GM19043 (cell line): ENCODE results near the gene SKI.
A peak's percentile ranks its signal among the peaks of the same experiment; 100 is the strongest.

Source experiments
- ATAC-seq: cut with Tn5 transposase; IDR thresholded peaks from one replicate; pipeline ENCODE4 v1.9.1; 2021; ENCODE audit warnings: low read depth; ENCODE audit not compliant: unreplicated experiment

SKI gene

DNA sequence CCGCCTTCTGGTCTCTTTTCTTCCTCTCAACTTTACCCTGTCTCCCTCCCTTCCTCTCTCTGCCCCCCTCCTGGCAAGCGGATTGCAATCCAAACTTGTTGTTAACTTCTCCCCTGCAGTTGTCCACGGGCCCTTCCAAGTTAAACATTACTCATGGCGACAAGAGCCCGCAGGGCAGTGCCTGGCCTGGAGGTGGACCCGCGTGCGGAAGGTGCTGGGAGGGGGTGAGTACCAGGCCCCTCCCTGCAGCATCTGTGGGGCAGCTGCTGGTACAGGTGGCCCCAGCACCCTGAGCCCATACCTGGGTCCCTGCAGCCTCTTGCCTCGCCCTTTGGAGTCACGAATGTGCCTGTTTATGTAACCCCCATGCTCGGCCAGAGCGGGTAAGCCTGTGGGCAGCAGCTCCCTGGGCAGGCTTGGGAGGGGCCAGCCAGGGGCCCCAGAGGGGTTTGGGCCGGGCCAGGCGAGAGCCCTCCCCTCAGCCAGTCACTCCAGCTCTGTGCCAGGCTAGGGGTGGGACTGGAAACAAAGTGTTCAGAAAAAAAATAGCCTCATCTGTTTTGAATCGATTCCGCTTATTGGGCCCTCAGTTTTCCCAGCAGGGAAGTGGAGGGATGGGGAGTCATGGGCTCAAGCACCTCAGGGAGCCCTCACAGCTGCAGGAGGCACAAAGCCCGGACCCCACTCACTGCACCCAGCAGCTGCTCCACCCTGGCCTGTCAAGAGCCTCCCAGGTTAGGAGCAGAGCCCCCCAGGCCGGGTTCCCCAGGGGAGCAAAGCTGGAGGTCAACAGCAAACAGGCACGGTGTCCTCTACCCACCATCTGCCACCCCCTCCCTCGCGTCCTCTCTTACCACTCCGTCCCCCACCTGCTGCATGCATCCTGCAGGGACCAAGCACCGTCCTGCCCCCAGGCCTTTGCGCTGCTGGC is 19.5 kb upstream of the SKI start:
- ATAC-seq, result no peak

DNA sequence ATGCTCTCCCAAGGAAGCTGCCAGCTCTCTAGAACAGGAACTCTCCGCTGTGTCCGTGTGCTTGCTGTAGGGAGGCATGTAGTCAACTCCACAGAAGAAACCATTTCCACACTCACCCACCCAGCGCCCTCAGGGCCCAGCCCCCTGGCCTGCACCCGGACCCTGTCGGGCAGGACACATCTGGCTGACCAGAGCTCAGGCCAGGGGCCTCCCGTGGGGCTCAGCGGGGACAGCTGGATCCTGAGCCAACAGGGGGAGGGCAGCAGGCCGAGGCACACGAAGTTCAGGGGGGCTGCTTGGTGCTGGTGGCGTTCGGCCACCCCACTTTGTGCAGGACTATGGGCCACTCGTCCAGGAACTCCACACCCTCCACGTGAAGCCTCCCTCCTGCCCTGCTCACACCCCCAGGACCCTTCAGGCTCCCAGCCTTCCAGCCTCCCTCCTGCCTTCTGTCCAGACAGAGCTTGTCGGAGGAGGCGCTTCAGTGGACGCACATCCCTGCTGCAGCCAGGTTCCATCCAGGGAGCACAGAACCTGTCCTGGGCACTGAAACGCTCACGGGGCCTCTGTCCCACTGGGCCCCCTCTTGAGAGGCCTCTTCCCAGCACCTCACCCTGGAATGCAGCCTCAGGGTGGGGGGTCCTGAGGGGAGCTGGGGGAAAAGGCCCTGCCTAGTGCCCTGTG is 18.6 kb upstream of the SKI start:
- ATAC-seq, result no peak

GRCh38 chr1:2210084-2210653 is 17.9 kb upstream of the SKI start:
- ATAC-seq, result no peak

DNA sequence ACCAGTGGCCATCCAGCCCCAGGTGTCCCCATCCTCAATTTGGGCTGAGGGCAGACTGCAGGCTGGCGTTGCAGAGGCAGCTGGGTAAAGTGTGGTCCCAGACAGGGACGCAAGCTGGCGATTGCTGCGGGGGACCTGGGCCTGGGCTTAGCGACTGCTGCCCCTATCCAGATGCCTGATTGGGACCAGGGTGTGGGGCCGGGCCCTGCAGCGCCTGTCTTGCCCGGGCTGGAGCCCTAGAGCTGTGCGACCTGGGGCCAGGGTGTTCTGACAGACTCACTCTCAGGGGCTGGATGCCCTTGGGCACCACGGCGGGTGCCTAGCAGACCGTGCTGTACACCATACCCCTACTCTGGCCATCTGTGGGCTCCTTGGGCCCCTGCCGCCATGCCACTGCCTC is 17.3 kb upstream of the SKI start:
- no peak for ATAC-seq

DNA sequence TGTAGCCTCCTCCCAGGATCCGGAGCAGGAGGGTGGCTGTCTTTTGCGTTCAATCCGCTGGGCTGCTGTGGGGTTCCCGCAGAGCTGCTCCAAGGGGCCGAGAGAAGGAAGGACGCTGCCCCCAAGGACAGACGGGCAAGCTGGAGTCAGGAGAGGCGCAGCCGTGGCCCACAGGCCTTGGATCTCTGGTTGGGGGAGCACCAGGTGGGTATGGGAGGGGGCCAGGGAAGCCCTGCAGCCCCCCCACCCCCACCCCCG is 15.9 kb upstream of the SKI start:
- no peak for ATAC-seq

DNA sequence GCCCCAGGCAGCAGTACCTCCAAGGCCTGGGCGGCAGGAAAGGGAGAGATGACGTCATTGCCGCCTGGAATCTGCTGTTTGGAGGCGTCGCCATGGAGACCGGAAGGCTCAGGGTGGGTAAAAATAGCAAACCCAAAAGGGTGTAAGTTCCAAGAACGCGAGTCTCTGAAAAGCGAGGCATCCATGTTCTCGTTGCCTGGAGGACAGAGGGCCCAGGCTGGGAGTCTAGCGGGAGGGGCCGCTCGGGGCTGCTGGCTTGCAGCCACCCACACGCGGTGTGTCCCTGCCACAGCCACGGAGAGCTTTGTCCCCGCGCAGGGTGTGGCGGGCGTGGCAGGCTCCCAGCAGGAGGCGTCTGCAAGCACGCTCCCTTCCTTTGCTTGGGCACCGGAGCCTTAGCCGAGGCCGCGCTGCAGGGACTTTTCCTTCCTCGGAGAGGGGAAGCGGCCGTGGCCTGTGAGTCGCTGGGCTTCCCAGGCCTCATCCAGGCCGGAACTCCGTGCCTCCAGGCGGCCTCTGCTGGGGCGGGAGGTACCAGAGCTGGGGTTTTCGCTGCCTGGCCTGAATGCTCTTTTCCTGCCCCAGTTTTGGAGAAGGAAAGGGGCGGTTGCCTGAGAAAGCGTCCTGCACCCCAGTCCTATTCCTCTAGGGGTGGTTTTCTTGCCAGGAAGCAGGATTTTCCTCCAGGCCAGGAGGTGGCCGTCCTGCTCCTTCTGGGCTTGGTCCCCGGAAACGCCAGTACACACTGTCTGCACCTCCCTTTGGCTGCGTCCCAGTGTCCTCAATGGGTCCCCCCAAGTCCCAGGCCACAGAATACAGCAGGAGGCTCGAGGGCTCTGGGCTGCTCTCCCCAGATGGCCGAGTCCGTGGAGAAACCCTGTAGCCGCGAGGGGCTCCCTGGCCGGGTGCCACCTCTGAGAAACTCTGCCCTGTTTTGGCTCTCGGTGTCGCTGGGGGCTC is 15.3 kb upstream of the SKI start:
- ATAC-seq, result no peak

- no peak for ATAC-seq
Observed at GRCh38 chr1:2213576-2214505, 14.3 kb upstream of the SKI start.

GRCh38 chr1:2214541-2215241 is 13.4 kb upstream of the SKI start:
- ATAC-seq, result no peak

DNA sequence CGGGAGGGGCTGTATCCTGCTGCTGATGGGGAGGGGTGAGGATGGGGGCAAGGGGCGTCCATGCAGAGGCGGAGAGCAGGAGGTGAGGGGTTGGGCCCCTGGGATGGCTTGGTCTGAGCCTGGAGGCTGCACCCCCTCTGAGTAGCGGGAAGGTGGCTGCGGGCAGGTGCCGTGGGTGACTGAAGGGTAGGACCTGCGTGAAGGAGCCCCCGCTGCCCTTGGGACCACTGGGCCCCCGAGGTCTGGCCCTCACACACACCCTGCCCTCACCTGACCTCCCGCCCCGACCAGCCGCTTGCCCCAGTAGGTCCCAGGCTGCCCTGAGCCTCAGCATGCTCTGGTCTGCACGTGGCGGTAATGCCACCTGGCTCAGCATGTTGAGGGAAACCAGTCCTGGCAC is 12.8 kb upstream of the SKI start:
- ATAC-seq, result no peak

GRCh38 chr1:2215909-2216766 is 12.0 kb upstream of the SKI start:
- ATAC-seq, result no peak

DNA sequence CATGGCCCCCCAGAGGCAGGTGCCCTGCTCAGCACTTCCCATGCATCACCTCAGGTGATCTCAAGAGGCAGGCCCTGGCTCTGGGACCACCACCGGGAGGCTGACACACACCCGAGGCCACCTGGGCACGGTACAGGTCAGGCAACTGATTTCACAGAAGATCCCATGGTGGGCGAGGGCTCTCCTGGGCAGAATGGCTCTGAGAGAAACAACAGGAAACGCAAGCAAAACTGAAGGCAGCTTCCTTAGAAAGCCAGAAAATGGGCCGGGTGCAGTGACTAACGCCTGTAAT is 11.4 kb upstream of the SKI start:
- no peak for ATAC-seq

DNA sequence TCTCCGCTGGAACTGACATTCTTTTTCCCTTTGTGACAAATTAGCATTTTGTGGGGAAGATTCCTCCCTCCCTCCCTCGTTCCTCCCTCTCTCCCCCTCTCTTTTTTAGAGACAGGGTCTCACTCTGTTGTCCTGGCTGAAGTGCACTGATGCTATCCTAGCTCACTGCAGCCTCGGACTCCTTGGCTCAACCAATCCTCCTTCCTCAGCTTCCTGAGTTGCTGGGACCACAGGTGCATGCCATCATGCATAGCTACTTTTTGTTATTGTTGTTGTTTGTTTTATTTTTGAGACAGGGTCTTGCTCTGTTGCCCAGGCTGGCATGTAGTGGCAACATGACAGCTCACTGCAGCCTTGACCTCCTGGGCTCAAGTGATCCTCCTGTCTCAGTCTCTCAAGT is 6.8 kb upstream of the SKI start:
- no peak for ATAC-seq

DNA sequence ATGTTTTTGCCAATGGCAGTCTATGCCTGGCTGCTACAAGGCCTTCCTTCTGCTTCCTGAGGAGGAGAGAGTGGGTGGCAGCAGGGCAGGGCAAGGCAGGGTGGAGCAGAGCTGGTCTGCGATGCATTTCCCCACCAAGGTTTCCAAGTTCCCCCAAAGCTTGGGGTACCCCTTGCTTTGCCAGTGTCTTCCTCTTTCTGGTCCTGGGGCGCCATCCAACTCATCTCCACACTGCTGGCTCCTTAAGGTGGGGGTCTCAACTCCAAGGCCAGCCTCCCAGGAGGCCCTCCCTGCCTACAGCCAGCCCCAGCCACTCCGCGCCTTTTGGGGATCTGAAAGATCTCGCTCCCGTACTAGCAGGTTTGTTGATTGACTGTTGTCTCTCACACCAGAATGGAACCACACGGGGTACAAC is 3.9 kb upstream of the SKI start:
- no peak for ATAC-seq

- no peak for ATAC-seq
Observed at GRCh38 chr1:2224631-2225428, 3.3 kb upstream of the SKI start.

DNA sequence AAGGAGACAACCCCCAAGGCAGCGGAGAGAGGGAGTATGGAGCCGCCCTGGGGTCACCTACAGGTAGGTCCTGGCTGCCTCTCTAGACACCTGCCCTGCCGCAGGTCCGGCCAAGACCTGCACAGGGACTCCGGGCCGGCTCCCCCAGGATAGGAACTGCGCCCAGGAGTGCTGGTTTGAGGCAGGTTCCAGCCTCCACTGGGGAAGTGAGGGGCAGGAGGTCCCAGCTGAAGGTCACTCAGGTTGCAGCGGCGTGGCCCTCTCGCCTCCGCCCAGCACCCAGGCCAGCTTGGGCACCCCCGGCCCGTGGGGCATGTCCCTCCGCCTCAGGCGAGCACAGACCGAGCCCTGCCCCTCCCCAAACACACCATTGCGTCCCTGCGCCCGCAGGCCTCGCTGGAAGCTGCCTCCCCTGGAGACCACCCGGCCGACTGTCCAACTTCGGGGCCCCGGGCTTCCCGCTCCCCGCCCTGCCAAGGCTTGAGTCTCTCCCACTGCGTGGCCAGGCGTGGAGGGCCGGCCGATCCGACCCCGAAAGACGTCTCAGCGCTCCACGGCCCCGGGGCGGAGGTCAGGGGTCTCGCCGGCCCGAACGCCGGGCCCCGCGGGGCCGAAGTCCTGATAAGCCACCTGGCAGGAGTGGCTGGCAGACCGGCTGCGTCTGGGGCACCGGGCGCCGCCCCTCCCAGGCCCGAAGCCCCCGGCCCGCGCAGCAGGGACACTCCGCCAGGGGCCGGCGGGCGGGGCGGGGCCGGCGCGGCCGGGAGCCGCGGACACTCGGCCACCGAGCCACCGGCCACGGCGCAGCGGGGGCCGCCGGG is 1.4 kb upstream of the SKI start:
- no peak for ATAC-seq

GRCh38 chr1:2227346-2228156 is 568 bp upstream of the SKI start:
- peak; percentile 87 for ATAC-seq
